ENCODE measurements around the gene CCDC141.

DNA sequence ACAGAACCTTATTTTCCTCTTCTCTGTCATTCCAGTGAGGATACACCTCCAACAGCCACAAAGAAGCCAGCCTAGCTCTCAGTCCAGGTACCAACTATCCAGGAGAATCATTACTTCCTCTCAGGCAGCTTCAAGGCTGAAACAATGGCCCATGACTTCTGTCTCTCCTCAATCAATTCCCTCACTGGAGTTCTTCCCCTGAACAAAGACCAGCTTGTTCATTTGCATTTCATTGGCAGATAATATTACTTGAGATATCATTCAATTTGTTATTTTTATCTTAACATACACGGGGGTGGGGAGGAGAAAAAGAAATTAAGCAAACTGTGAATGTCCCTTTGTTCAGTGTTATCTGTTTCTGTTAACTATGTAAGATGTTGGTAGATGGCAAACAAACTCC, 44.0 kb downstream of the CCDC141 start:
- no peak for TF ChIP-seq CTCF (IDR thresholded peaks at IDR 0.05)
- no peak for TF ChIP-seq POLR2A (IDR thresholded peaks at IDR 0.05)
- TF ChIP-seq POLR2AphosphoS5 (IDR thresholded peaks at IDR 0.05): no peak
- no peak for TF ChIP-seq EP300 (IDR thresholded peaks at IDR 0.05)
